OCI-LY3 (cell line): ENCODE results near the gene KLHDC1.

Experiments
- EZH2phosphoT487 ChIP-seq: fragments of 200-600 bp; shearing (Covaris generic); IDR thresholded peaks from 2 replicates; pipeline ENCODE4 v1.6.1; 2018; ENCODE audit warnings: antibody characterized with exemption, mixed run types, low read depth
- TF ChIP-seq, protein P1 (sequence below): fragments of 200-600, 300-600 bp; sonication (generic); IDR thresholded peaks from 2 replicates; pipeline ENCODE4 v1.5.1; 2014; ENCODE audit warnings: antibody characterized with exemption, low read length, low read depth

DNA sequence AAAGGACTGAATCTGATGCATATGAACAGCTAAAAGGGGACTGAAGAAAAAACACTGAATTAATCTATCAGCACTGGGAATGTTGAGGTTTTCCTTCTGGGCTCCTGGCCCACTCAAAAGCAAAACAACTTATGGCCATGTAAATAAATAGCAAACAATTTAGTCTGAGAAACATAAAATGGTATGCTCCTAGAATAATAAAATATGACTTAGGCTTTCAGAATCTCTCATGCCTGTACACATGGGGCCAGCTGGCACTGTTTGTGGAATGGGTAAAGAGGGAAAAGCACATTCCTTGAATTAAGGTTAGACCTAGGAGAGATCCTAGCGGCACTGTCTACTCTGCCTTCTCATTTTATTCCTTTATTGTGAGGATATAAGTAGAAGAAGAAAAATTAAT lies 81.2 kb downstream of the KLHDC1 start:
- TF ChIP-seq, protein P1, sequence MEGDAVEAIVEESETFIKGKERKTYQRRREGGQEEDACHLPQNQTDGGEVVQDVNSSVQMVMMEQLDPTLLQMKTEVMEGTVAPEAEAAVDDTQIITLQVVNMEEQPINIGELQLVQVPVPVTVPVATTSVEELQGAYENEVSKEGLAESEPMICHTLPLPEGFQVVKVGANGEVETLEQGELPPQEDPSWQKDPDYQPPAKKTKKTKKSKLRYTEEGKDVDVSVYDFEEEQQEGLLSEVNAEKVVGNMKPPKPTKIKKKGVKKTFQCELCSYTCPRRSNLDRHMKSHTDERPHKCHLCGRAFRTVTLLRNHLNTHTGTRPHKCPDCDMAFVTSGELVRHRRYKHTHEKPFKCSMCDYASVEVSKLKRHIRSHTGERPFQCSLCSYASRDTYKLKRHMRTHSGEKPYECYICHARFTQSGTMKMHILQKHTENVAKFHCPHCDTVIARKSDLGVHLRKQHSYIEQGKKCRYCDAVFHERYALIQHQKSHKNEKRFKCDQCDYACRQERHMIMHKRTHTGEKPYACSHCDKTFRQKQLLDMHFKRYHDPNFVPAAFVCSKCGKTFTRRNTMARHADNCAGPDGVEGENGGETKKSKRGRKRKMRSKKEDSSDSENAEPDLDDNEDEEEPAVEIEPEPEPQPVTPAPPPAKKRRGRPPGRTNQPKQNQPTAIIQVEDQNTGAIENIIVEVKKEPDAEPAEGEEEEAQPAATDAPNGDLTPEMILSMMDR, result no peak
- TF ChIP-seq EZH2phosphoT487, result no peak
